GM12878 (cell line): Measurements from ENCODE around the gene RPL7A. TPM values are rescaled to one million over a fixed set of nuclear protein-coding genes. Genes with fewer than 3 reads are reported as not detected.

Experiments
- ATAC-seq: fragments of 200-7000 bp; cut with Tn5 transposase; 3 replicates; pipeline ENCODE4 v1.9.1; 2020; ENCODE audit warnings: mild to moderate bottlenecking, moderate library complexity
- BruUV-seq: library from RNA; stranded (reverse); fragments of 400-500 nt; replicated peaks from 2 replicates; lab custom pipeline; 2021; lab: Mats Ljungman, UMichigan
- CTCF ChIA-PET: fragments of 300-600 bp; sonication (Branson Sonifier 250); formaldehyde crosslinking; extraction: SDS; loops from one replicate; lab custom pipeline; 2021; ENCODE audit warnings: inconsistent platforms; lab: Yijun Ruan, JAX
- POLR2A ChIA-PET: fragments of 350-600 bp; formaldehyde crosslinking; extraction: SDS; loops from one replicate; lab custom pipeline; 2021; ENCODE audit warnings: inconsistent platforms; lab: Charles Lee
- RAD21 ChIA-PET: fragments of 300-600 bp; sonication (Branson Sonifier 250); formaldehyde crosslinking; loops from one replicate; lab custom pipeline; 2023; ENCODE audit warnings: antibody characterized with exemption; ENCODE audit not compliant: unreplicated experiment; lab: Charles Lee
- SMC1A ChIA-PET: fragments of 300-600 bp; sonication (Branson Sonifier 250); formaldehyde crosslinking; loops from one replicate; lab custom pipeline; 2023; ENCODE audit not compliant: unreplicated experiment, uncharacterized antibody; lab: Charles Lee
- DNase-seq: peaks from one replicate; pipeline ENCODE4 v3.0.0-alpha.2; 2011; ENCODE audit warnings: low read depth, low spot score
- FAIRE-seq: peaks from 3 replicates; lab custom pipeline; 2011; peaks lifted over from hg19 to GRCh38; lab: Jason Lieb, UNC
- H2AFZ ChIP-seq: 2 replicates; pipeline ENCODE4 v1.6.0; 2011; ENCODE audit warnings: low read depth, low read length, control low read depth; ENCODE audit not compliant: control insufficient read depth
- H3K27ac ChIP-seq: 2 replicates; pipeline ENCODE4 v1.5.1; 2011; ENCODE audit warnings: control low read depth; ENCODE audit not compliant: control insufficient read depth, insufficient read depth
- H3K27me3 ChIP-seq, 2 experiments: replicated peaks in 1 of 2; 2 replicates each; pipeline versions ENCODE4 v1.6.0 to v1.6.1; 2011; ENCODE audit warnings: low read length in 1 of 2; ENCODE audit not compliant: control insufficient read depth in 2 of 2, insufficient read depth in 2 of 2
- H3K36me3 ChIP-seq, 2 experiments: 2 replicates each; pipeline ENCODE4 v1.5.1; 2011; ENCODE audit warnings: low read length in 1 of 2; ENCODE audit not compliant: control insufficient read depth in 2 of 2, insufficient read depth in 2 of 2
- H3K4me1 ChIP-seq: 2 replicates; pipeline ENCODE4 v1.6.1; 2011; ENCODE audit warnings: mild to moderate bottlenecking, low read length, moderate library complexity, mixed read lengths; ENCODE audit not compliant: control insufficient read depth, insufficient read depth
- H3K4me2 ChIP-seq: 2 replicates; pipeline ENCODE4 v1.6.0; 2011; ENCODE audit warnings: control low read depth; ENCODE audit not compliant: control insufficient read depth, insufficient read depth
- H3K4me3 ChIP-seq: fragments of 200-600 bp; sonication (generic); 2 replicates; pipeline ENCODE4 v1.5.1; 2016
- H3K79me2 ChIP-seq: 2 replicates; pipeline ENCODE4 v1.6.0; 2011; ENCODE audit warnings: low read length; ENCODE audit not compliant: control insufficient read depth, insufficient read depth
- H3K9ac ChIP-seq: 2 replicates; pipeline ENCODE4 v1.8.0; 2011; ENCODE audit warnings: low read length, control low read depth, mixed read lengths; ENCODE audit not compliant: control insufficient read depth, insufficient read depth
- H3K9me3 ChIP-seq: replicated peaks from 3 replicates; pipeline ENCODE4 v1.5.1; 2011; ENCODE audit warnings: mild to moderate bottlenecking, low read length; ENCODE audit not compliant: control insufficient read depth, insufficient read depth
- H4K20me1 ChIP-seq: 2 replicates; pipeline ENCODE4 v1.6.0; 2011; ENCODE audit not compliant: control insufficient read depth, insufficient read depth
- CTCF ChIP-seq, 3 experiments: IDR thresholded peaks in 2 of 3; conservative IDR thresholded peaks in 1 of 3; 2 replicates each; pipeline ENCODE4 v1.5.1; 2011; ENCODE audit warnings: low read depth in 3 of 3, low read length in 3 of 3, mild to moderate bottlenecking in 3 of 3, control low read depth in 2 of 3, moderate library complexity in 2 of 3, inconsistent platforms in 1 of 3, mixed read lengths in 1 of 3; ENCODE audit not compliant: control insufficient read depth in 2 of 3, insufficient read depth in 1 of 3; ENCODE audit errors: extremely low read depth in 1 of 3
- SPI1 ChIP-seq: IDR thresholded peaks from 2 replicates; pipeline ENCODE4 v1.6.1; 2011; ENCODE audit warnings: low read depth, mild to moderate bottlenecking, low read length, moderate library complexity, borderline replicate concordance; ENCODE audit not compliant: insufficient read depth
- WGBS: methylation state at CpG from one replicate; pipeline ENCODE4 v1.1.6; 2016; ENCODE audit warnings: low lambda C conversion rate; ENCODE audit not compliant: insufficient replicate concordance, insufficient coverage; ENCODE audit errors: missing lambda C conversion rate; 5-methylcytosine and 5-hydroxymethylcytosine counted together
- in situ Hi-C: fragments of 300-500 bp; cut with MboI; formaldehyde crosslinking; loops from 9 replicates; pipeline ENCODE4 v1.14.3; 2018; ENCODE audit warnings: mixed read lengths
- intact Hi-C: fragments of 100-400 bp; cut with micrococcal nuclease; formaldehyde crosslinking; loops from one replicate; pipeline ENCODE4 v1.14.2; 2022; ENCODE audit not compliant: unreplicated experiment
- polyA plus RNA-seq, 11 experiments: library from polyadenylated mRNA; depleted of rRNA in 4 of 11; unstranded in 6 of 11; stranded (reverse) in 5 of 11; fragments of >200 nt; fragmentation: Nextera tagmentation in 4 of 11; fragmentation: Illumina TruSeq in 1 of 11; extraction: Ambion mirVana in 4 of 11; extraction: Trizol in 1 of 11; gene quantifications; 1 replicate in 1 of 11; 2 replicates in 10 of 11; pipeline versions ENCODE4 v1.2.1 to v1.2.3, GENCODE V29; 2011 to 2016; ENCODE audit warnings: inconsistent platforms in 2 of 11, missing spikeins in 2 of 11, low read depth in 1 of 11
- total RNA-seq, 4 experiments: library from RNA; depleted of rRNA in 3 of 4; stranded (reverse); fragments of >200 nt in 3 of 4; fragmentation: Illumina TruSeq in 1 of 4; extraction: Trizol in 1 of 4; gene quantifications; 2 replicates each; pipeline versions ENCODE4 v1.2.1 to v1.2.3, GENCODE V29; 2013 to 2021
- TF ChIP-seq, protein P1 (sequence below): IDR thresholded peaks from 2 replicates; pipeline ENCODE4 v1.6.1; 2012; ENCODE audit warnings: improper control_type of control experiment, low read depth, low read length; ENCODE audit not compliant: insufficient replicate concordance

The RPL7A gene
- total and polyA plus RNA-seq, 10 of the 15 experiments (the other 5 are each of a cell fraction or from before 2014, with no cell fraction given), result 917 to 5,193 (median 3,326) TPM

DNA sequence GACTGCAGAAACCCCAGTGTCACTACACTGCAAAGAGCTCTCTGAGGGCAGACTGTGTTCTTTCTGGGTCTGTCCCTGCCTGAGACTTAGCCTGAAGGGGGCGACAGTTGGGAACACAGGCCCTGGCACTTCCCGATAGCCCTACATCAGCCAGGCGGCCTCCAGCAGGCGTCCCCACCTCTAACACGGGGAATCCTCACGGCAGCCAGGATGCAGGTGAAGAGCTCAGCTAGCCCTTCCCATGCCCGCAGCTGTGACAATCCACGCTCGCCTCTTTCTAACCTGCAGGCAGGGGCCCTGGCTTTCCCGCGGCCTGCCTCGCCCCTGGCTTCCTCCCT is 6.0 kb upstream of the RPL7A start:
- H3K36me3 ChIP-seq, result peaks cover 10 to 23% of the 10 kb centered on the region in 2 experiments
- RAD21 ChIA-PET, result no interaction called here
- WGBS, result 75% methylated on average over 12 of the region's 12 CpGs
- H3K4me2 ChIP-seq, result no peak overlapping the region
- H4K20me1 ChIP-seq, result no peaks in the 10 kb centered on the region
- H3K27me3 ChIP-seq, result no peaks in the 10 kb centered on the region
- H3K79me2 ChIP-seq, result peaks cover 13% of the 10 kb centered on the region
- H2AFZ ChIP-seq, result no peak overlapping the region
- POLR2A ChIA-PET, result interaction anchor here (0.8 to 1.0 kb wide), 3 partner anchors 12 to 37 kb away, joined by 3 read pairs; no protein-coding TSS in a partner anchor
- no peak overlapping the region for H3K4me3 ChIP-seq
- BruUV-seq, result no TSS peak
- no peak overlapping the region for H3K9ac ChIP-seq
- no peak for FAIRE-seq
- CTCF ChIA-PET, result interaction anchor here (1.6 kb wide), 1 partner anchor 31 kb away, joined by 3 read pairs; no protein-coding TSS in a partner anchor
- TF ChIP-seq CTCF (IDR thresholded peaks at IDR 0.05 in 2 of 3, conservative IDR thresholded peaks at IDR 0.05 in 1 of 3; ENCODE audit: control insufficient read depth in 2 of 3, extremely low read depth in 1 of 3, insufficient read depth in 1 of 3, low read depth in 3 of 3, low read length in 3 of 3) (0 out of 6 replicates have a peak, but pooled peaks of 1 of the 3 experiments have one; percentile 24), SPI1 (no peak)
- TF ChIP-seq, protein P1, sequence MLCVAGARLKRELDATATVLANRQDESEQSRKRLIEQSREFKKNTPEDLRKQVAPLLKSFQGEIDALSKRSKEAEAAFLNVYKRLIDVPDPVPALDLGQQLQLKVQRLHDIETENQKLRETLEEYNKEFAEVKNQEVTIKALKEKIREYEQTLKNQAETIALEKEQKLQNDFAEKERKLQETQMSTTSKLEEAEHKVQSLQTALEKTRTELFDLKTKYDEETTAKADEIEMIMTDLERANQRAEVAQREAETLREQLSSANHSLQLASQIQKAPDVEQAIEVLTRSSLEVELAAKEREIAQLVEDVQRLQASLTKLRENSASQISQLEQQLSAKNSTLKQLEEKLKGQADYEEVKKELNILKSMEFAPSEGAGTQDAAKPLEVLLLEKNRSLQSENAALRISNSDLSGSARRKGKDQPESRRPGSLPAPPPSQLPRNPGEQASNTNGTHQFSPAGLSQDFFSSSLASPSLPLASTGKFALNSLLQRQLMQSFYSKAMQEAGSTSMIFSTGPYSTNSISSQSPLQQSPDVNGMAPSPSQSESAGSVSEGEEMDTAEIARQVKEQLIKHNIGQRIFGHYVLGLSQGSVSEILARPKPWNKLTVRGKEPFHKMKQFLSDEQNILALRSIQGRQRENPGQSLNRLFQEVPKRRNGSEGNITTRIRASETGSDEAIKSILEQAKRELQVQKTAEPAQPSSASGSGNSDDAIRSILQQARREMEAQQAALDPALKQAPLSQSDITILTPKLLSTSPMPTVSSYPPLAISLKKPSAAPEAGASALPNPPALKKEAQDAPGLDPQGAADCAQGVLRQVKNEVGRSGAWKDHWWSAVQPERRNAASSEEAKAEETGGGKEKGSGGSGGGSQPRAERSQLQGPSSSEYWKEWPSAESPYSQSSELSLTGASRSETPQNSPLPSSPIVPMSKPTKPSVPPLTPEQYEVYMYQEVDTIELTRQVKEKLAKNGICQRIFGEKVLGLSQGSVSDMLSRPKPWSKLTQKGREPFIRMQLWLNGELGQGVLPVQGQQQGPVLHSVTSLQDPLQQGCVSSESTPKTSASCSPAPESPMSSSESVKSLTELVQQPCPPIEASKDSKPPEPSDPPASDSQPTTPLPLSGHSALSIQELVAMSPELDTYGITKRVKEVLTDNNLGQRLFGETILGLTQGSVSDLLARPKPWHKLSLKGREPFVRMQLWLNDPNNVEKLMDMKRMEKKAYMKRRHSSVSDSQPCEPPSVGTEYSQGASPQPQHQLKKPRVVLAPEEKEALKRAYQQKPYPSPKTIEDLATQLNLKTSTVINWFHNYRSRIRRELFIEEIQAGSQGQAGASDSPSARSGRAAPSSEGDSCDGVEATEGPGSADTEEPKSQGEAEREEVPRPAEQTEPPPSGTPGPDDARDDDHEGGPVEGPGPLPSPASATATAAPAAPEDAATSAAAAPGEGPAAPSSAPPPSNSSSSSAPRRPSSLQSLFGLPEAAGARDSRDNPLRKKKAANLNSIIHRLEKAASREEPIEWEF, result no peak
- no peaks in the 10 kb centered on the region for H3K9me3 ChIP-seq
- intact Hi-C loops (no loop called here), in situ Hi-C loops (no loop called here)
- SMC1A ChIA-PET, result no interaction called here
- H3K27ac ChIP-seq, result no peak overlapping the region
- peaks cover 21% of the 10 kb centered on the region for H3K4me1 ChIP-seq
- no peak for DNase-seq
- peak; percentile 10; the same call in 2 of the 3 replicates for ATAC-seq
